HUDEP-2 (cell line): ENCODE measurements around the gene DYNLT4.
"Not testable (repeated sequence)": the region's sequence is repeated elsewhere in the genome, so short reads cannot be mapped to it uniquely, and the experiment has no call there.

ENCODE experiments used
- DNase-seq, 76 experiments: peaks; one replicate each; lab custom pipeline; 2025; ENCODE audit not compliant: unreplicated experiment in 76 of 76; lab: John Stamatoyannopoulos, UW

DYNLT4 gene, protein sequence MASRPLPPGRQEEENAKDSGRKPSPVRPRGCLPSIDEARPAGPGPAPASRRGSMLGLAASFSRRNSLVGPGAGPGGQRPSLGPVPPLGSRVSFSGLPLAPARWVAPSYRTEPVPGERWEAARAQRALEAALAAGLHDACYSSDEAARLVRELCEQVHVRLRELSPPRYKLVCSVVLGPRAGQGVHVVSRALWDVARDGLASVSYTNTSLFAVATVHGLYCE

DNA sequence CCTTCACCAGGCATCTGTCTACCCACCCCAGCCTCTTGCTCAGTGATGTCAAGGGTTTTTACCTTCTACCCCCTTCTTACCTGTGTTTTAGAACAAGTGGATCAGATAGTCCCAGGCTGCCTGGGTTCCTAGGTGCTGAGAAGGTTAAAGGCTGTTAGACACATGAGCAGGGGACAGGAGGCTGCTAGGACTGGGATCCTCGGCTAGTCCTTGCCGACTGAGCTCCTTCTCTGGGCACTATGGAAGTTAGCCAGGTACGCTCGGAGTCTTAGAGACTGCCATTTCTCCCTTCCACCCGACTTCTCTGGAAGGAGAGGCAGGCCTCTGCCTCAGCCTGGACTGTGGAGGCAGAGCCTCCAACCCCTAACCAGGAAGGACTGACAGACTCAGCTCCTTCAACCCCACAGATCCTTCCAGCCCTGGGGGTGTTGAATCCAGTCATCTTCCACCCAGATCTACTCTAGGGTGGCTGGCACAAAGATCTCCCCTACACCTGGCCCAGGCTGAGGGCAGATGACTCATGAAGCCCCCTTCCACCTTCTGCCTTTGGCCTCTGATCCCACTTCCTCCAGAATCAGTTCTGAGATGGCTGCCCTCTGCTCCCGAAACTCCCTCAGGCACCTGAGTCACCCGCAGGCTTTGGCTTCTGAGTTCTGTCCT, at the start of gene DYNLT4:
DYNLT4 (minus strand) TSS at position 648 of the 660 bp plus-strand sequence. CDS start 683 bp downstream, outside the sequence.
- DNase-seq = no peak

DNA sequence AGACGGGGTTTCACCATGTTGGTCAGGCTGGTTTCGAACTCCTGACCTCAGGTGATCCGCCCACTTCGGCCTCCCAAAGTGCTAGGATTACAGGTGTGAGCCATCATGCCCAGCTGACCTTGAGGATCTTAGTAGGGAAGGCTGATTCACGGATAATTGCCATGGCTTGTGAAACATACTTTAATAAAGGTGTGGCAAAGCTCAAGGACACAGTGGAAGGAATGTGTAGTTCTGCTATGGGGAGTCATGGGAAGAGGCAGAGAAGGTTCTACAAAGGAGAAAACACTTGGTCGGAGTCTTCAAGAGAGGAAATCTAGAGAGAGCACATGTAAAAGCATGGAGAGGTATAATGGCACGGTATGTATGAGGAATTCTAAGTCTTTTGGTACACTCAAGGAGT, 48.6 kb upstream of the DYNLT4 start:
- DNase-seq = no peak

DNA sequence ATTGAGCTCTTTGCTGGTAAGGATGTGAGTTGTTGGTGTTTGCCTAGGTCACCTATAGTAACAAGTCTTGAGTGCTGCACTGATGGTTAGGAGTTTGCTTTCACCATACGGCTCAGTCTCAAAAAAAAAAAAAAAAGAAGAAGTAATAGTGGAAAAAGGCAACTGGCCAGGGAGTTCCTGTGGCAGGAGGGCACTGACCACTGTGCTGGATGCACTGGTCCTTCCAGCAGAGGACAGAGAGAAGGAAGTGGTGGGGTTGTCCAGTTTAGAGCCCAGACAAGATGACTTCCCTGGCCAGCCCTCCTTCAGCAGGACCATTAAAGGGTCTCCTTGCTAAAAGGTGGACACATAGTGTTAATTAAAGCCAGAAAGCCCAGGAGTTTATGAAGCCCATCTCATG, 47.8 kb upstream of the DYNLT4 start:
- DNase-seq = no peak

DNA sequence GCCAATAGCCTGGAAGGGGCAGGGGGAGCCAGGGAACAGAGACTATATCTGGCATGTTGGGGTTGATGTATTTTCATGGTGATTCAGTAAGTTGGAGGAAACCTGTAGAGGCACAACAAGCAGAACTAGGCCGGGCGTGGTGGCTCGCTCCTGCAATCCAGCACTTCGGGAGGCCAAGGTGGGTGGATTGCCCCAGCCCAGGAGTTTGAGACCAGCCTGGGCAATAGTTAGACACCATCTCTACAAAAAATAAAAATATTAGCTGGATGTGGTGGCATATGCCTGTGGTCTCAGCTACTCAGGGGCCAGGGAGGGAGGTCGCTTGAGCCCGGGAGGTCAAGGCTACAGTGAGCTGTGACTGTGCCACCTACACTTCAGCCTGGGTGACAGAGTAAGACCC, 46.0 kb upstream of the DYNLT4 start:
- no peak for DNase-seq

DNA sequence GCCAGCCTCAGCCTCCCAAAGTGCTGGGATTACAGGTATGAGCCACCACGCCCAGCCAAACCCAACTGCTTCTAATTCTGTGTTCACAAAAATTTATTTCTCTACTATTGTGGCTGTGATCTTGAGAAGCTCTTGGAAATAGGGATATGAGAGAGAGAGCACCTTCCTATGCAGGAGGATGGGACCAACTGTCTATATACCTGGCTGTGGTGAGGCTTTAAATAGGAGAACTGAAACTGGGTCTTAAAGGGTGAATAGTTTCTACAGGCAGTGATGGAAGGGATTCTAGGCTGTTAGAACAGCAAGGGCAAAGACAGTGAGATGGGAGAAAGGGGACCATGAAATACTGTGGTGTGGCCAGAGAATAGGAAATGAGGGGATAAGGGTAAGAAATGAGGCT, 44.2 kb upstream of the DYNLT4 start:
- no peak for DNase-seq

DNA sequence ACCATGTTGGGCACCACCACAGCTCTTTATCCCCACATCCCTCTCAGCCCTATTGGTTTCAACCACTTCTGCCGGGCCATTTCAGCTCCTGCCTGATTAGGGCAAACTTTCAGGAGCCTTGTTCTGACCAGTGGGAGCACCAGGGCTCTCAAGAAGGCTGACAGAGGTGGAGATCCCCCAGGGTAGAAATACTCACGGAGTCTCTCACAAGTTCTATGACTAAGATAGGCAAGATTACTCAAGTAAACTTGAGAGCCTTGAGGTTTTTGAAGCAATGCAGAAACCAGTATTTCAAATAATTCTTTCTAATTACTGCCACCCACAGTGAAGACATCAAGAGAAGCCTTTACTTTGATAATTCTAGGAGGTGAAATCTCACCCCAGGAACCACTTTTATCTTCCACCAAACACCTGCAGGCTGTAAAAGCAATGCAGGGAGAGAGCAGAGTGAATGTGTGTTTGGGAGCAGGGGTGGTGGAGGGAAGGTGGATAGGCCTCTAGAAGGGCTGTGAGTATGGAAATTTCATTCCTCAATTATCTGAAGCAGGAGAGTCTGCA, 42.5 kb upstream of the DYNLT4 start:
- DNase-seq = no peak

DNA sequence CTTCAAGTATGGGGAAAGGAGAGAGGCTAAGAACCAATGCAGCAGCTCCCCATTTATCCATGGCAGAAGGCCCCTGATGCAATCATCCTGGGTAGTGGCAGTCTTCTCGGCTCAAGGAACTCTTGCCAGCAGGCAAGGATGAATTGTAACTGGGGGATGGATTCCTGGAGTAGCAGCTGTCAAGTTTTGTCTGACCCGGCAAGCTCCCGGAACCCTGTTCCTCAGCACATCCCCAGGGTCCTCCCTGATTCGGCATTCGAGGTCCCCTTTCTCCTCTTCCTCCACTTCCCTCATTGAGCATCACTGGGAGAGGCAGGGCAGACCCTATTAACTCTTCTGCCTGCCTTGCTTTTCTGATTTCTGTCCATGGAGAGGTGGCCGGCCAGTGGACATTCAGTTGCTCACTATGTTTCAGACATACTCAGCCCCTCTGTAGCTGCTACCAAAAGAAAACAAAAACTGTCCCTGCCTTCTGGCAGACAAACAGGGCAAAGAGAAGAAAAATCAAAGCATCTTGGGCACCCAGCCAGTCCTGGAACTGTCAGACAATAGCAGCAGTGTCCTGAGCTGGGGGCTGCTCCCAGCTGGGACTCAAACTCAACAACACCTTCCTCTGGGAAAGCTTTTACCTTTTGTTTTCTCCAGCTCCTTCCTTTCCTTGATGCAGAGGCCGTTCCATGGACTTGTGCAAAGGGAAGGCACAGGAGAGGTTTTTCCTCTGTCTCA, 41.5 kb upstream of the DYNLT4 start:
- DNase-seq = no peak

DNA sequence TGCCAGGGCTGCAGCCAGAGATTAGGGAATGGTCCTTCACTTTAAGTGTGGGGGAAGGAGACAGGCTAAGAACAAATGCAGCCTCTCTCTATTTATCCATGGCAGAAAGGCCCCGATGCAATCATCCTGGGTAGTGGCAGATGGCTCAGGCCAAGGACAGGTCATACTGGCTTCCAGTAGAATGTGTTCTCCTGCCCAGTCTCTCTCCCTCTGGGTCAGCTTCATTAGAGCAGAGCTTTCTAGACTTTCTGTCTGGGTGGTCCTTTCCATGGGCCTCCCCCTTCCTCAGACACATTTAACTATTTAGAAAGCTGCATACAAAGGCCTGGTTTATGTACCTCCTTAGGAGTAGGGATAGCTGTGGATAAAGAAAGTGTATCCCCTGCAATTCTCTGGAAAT, 40.7 kb upstream of the DYNLT4 start:
- no peak for DNase-seq

DNA sequence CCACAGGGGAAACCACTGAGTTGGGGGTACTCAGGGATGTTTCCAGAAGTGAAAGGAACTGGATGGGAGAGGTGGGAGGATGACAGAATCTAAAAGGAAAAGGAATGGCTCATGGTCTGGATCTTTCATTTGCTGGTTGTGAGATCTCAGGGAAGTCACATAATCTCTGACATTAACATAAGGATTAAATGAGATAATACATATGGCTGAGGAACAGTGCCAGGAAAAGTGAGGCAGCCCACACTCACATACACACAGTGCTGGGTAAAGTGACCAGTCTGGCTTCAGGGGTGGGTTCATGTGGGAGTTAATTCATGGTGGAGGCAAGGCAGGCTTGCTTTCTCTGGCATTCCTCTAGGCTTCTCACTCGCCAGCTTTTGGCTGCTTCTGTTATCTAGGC, 39.8 kb upstream of the DYNLT4 start:
- no peak for DNase-seq

DNA sequence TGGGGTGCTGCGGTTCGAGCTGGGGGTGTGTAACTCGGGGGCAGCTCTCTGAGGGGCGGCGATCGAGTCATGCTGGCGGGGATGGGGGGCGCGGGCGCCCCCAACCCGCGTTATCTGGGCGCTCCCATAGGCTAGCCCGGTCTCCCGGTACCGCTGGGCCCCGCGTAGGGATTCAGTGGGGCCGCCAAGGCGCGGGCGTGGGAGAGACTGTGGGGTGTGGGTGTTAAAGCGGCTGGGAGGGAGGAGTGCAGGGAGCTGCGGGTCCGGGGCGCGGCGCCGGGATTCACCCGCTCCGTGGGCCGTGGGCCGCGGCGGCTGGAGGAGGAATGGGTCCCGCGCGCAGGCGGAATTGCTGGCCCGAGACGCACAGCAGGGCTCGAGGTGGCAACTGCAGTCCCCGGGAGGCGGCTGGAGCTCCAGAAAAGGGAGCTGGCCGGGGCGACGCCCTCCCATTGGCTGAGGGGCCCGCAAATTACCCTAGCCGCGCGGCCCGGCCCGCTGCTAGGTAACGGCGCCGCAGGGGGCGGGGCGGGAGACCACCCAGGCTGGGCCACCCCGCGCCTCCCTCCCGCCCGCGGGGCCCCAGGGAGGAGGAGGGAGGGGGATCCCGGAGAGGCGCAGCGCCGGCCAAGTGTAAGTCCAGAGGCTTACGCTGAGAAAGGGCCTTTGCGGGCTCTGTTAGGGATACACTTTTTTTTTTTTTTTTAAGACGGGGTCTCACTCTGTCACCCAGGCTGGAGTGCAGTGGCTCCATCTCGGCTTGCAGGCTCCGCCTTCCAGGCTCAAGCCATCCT, 35.9 kb upstream of the DYNLT4 start, which contains the start of gene PTCH2:
PTCH2 (minus strand) TSS at position 392 of the 794 bp plus-strand sequence; CDS start at position 71, 321 bp downstream.
- peak in 29 of 76 experiments; percentile 3 to 42 (median 20) for DNase-seq

DNA sequence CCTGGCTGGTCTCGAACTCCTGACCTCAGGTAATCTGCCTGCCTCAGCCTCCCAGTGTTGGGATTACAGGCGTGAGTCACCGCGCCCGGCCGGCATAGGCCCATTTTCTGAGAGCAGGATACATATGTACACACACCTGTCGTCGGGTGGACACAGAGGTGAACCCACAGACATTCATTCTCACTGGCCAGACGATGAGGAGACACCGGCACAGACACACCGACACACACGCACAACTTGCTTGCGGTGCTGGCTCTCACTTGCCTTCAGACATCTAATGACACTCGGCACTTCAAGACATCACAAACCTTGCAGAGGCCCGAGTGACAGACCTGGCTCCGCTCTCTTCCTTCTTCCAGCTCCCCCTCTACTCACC, 35.3 kb upstream of the DYNLT4 start:
- DNase-seq = no peak

DNA sequence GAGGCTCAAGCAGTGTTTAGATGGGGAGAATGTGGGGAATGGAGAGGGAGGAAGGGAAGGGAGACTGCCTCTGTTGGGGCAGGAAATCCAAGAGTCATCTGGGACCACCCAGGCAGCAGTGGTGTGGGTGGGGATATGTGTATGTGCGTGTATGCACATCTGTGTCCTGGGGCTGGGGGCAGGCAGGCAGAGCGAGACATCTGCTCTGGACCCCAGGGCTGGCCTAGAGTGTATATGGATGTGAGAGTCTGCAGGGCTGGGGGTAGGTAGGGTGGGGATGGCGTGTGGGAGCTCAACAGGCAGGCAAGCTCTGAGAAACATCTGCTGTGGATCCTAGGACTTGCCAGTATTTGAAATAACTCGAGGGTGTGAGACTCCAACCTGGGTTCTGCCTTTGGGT, 32.4 kb upstream of the DYNLT4 start:
- no peak for DNase-seq

DNA sequence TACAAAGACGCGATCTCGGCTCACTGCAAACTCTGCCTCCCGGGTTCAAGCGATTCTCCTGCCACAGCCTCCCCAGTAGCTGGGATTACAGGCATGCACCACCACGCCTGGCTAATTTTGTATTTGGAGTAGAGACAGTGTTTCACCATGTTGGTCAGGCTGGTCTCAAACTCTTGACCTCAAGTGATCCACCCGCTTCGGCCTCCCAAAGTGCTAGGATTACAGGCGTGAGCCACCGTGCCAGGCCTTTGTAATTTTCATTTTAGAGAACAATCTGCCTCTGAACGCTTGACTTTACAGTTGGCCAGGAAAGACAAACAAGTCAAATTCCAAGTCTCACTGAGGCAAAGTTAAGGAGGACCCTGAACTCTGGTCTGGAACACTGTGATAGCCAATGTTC, 31.1 kb upstream of the DYNLT4 start:
- DNase-seq = not testable (repeated sequence)

DNA sequence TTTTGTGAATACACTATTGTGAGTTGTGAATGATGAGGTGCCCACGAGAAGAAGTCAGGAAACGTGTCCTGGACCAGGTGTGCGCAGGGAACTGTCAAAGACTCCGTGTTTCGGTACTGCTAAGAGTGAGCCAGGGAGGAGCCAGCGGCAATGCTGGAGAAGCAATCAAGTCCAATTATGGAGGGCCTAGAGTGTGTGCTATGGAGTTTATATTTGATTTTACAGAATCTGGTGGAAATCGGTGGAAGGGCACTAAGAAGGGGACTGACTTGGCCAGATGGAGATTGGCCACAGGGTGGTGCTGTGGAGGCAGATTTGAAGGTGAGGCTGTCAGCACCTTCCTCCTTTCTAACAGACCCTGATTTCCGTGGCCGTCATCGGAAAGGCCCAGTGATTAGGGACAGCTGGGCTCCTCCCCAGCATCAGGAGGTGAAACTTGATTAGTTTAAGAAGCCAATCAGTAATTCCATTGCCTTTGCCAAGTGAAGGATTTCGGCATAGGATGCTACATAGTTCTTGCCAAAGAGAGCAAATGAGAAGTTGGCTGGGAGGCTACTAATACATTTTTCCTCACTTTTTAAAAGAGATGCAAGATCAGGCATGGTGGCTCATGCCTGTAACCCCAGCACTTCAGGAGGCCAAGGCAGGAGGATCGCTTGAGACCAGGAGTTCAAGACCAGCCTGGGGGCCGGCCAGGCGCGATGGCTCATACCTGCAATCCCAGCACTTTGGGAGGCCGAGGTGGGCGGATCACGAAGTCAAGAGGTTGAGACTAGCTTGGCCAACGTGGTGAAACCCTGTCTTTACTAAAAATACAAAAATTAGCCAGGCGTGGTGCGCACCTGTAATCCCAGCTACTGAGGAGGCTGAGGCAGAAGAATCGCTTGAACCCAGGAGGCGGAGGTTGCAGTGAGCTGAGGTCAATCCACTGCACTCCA, 28.9 kb upstream of the DYNLT4 start:
- DNase-seq = peak in 69 of 76 experiments; percentile 8 to 84 (median 66)

DNA sequence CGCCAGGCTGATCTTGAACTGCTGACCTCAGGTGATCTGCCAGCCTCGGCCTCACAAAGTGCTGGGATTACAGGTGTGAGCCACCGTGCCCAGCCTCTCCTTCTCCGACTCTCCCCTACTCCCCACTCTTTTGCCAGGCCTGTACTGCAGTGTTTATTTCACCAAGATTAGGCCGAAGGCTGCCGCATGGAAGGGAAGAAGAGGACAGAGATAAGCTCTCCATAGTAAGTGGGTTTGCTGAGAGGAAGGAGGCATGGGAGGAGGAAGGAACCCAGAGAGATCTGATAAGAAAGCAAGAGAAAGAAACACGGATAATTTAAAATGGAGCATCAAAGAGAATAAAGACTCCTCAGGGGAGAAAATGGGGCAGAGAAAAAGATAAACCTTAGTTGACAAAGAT, 27.2 kb upstream of the DYNLT4 start:
- DNase-seq = no peak

DNA sequence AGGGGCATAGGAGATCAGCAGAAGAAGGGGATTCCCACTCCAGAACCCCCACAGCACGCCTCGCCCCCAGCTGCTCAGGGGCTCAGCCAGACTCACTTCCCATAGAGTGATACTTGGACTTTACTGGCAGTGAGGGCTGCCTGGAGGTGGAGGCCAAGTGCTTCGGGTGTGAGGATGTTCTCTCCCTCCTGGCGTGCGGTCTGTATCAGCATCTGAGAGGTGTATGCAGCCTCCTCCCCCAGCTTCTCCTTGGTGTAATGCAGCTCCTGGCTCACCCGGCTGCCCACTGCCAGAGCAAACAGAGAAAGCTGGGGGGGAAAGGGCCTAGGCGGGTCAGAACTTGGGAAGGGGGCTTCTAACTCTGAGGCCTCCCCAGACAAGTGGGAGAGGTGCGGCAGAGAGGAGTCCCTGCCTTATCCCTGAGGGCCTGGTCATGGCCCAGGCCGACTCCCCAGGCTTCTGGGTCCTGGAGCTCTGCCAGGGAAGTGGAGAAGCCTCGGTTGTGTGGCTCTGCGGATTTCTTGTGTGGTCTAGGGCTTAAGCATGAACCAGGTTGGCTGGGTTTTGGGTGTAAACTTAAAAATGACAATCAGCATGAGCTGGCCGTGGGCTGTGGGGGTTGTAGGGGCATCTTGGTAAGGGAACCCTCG, 25.0 kb upstream of the DYNLT4 start:
- DNase-seq = peak in 26 of 76 experiments; percentile 6 to 55 (median 22)

DNA sequence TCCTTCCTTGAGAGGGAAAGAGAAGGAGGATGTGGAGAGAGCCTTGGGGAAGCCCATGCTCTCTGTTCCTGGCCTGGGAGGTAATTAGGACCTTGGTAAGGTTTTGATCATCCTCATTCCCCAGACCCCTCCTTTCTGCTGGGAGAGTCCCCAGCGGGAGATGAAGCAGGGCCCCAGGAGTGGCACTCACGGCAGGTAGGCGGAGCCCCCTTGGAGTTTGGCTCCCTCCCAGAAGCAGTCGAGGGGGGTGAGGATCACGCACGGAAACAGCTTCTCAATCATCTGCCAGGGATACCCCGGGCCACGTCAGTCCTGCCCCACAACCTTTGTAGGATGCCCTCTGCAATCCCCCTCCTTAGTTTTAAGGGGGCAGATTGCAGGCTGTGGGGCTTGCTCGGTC, 24.4 kb upstream of the DYNLT4 start:
- peak in 20 of 76 experiments; percentile 7 to 57 (median 37) for DNase-seq

DNA sequence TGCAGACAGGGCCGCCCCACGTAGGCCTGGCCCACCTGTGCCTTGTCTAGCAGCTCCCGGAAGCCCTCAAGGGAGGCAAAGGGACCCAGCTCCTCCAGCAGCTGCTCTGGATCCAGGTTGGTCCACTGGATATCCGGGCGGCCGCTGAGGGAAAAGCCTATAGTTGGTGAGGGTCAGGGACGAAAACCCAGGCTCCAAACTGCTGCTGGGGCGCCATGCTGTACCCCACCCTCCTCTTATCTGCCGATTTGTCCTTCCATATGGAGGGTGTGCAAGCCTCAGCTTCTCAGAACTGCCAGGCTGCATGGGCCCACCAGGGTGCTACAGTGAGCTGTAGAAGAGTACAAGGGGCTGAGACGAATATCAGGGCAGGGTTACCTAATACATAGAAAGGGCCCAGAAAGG, 23.8 kb upstream of the DYNLT4 start:
- peak in 71 of 76 experiments; percentile 7 to 89 (median 60) for DNase-seq
